WERI-Rb-1 (cell line): Measurements from ENCODE around the gene TM9SF3.

Source experiments
- DNase-seq: peaks from one replicate; pipeline ENCODE4 v3.0.0-alpha.2; 2020
- H3K27ac ChIP-seq: fragments of 250-450 bp; sonication (Bioruptor Pico); 2 replicates; pipeline ENCODE4 v1.5.1; 2020; ENCODE audit warnings: mild to moderate bottlenecking, moderate library complexity
- H3K27me3 ChIP-seq: fragments of 250-450 bp; sonication (Bioruptor Pico); 2 replicates; pipeline ENCODE4 v1.5.1; 2021; ENCODE audit warnings: mild to moderate bottlenecking, low read depth, moderate library complexity; ENCODE audit not compliant: insufficient read depth, severe bottlenecking
- H3K36me3 ChIP-seq: fragments of 250-450 bp; sonication (Bioruptor Pico); 2 replicates; pipeline ENCODE4 v1.5.1; 2020; ENCODE audit warnings: mild to moderate bottlenecking, moderate library complexity
- H3K4me3 ChIP-seq: 2 replicates; pipeline ENCODE4 v1.5.1; 2011; ENCODE audit warnings: low read depth, mild to moderate bottlenecking, control low read depth, low read length
- H3K9me3 ChIP-seq: fragments of 250-450 bp; sonication (Bioruptor Pico); 2 replicates; pipeline ENCODE4 v1.5.1; 2021; ENCODE audit warnings: mild to moderate bottlenecking, moderate library complexity; ENCODE audit not compliant: severe bottlenecking
- TF ChIP-seq, protein P1 (sequence below): IDR thresholded peaks from 2 replicates; pipeline ENCODE4 v1.5.1; 2011; ENCODE audit warnings: low read depth, mild to moderate bottlenecking, control low read depth, inconsistent platforms, low read length

Gene TM9SF3

DNA sequence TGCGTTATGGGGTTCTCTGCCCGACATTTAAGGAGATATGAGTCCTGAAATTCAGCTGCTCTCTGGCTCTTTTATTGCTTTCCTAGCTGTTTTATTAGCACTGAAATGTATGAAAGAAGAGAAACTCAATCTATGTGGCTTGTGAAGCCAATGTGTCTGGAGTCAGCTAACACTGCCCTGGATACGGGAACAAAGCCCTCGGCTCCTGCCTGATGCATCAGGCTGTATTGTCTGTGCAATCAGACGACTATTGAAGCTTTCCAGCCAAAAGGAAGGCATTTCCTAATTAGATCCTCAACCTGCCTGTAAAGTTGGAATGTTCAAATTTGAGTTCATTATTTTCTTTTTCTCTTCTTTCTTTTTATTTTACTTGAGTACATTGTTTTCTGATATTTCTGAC, 22.0 kb upstream of the TM9SF3 start:
- Histone ChIP-seq H3K36me3 (no peaks in the 10 kb centered on the region), H3K27ac (peak overlapping the region; percentile 69)
- TF ChIP-seq, protein P1, sequence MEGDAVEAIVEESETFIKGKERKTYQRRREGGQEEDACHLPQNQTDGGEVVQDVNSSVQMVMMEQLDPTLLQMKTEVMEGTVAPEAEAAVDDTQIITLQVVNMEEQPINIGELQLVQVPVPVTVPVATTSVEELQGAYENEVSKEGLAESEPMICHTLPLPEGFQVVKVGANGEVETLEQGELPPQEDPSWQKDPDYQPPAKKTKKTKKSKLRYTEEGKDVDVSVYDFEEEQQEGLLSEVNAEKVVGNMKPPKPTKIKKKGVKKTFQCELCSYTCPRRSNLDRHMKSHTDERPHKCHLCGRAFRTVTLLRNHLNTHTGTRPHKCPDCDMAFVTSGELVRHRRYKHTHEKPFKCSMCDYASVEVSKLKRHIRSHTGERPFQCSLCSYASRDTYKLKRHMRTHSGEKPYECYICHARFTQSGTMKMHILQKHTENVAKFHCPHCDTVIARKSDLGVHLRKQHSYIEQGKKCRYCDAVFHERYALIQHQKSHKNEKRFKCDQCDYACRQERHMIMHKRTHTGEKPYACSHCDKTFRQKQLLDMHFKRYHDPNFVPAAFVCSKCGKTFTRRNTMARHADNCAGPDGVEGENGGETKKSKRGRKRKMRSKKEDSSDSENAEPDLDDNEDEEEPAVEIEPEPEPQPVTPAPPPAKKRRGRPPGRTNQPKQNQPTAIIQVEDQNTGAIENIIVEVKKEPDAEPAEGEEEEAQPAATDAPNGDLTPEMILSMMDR = no peak

DNA sequence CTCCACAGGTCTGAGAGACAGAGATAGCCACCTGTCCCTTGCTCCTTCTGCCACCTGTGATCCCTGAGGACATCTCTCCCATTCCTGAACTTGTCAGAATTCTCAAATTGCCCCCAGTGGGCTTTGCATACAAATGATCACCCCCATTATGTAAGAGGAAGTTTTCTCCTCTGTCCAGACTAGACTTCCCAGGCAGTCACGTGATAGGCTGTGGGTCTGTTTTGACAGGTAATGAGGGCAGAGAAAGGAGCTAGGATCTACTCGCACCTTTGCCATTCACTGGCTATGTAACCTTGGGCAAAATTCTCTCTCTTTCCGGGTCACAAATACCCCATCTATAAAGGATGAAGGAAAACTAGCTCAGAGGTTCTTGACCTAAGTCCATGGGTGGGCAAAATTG, 21.4 kb upstream of the TM9SF3 start:
- TF ChIP-seq, protein P1 = no peak
- H3K27me3 ChIP-seq = no peaks in the 10 kb centered on the region
- H3K36me3 ChIP-seq = no peaks in the 10 kb centered on the region
- no peak overlapping the region; the same call in 1 of the 2 replicates for H3K27ac ChIP-seq
- H3K9me3 ChIP-seq = no peaks in the 10 kb centered on the region
- no peak for DNase-seq
- H3K4me3 ChIP-seq = no peak overlapping the region

More for the DNA sequence above, 22.0 kb upstream of the TM9SF3 start:
- no peak overlapping the region for H3K4me3 ChIP-seq
- H3K27me3 ChIP-seq = no peaks in the 10 kb centered on the region
- H3K9me3 ChIP-seq = no peaks in the 10 kb centered on the region
- DNase-seq = no peak

DNA sequence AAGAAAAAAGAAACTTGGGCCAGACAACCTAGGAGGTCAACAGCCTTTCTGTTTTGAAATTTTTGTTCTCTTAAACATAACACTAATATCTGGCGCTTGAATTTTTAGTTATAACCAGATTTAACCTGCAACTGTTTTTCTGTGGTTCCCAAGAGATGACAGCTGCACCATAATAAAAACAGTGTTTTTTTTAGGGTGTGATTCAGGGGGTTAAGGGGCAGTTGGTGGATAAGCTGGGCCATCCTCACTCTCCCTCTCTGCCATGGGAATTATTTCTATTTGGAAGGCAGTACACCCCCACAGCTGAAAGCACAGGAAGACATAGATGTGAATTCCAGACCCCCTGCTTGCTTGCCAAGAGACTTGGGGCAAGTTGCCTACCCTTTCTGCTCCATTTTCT, 20.1 kb upstream of the TM9SF3 start:
- TF ChIP-seq, protein P1 = no peak
- H3K27ac ChIP-seq = no peak overlapping the region
- no peak overlapping the region for H3K4me3 ChIP-seq
- H3K27me3 ChIP-seq = no peaks in the 10 kb centered on the region
- DNase-seq = no peak
- no peaks in the 10 kb centered on the region for H3K36me3 ChIP-seq
- H3K9me3 ChIP-seq = no peaks in the 10 kb centered on the region

DNA sequence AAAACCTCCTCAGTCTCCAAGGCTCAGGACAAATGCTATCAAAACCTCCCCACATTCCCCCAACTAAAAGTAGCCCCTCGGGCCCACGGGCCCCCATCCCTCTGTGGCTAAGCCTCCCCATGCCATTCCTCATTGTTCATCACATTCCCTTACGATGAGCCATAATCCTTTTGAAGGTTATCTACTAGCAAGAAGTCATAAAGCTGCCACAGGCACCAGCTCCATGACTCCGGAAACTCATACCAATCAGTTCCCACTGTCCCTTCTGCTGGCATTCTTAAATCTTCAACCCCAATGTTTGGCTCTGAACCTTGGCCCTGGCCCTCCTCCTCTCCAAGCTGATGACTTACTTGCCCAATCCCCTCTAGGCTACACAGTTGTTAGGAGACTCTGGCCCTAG, 19.4 kb upstream of the TM9SF3 start:
- TF ChIP-seq, protein P1 = no peak
- Histone ChIP-seq H3K27me3 (no peaks in the 10 kb centered on the region), H3K4me3 (no peak overlapping the region), H3K36me3 (no peaks in the 10 kb centered on the region), H3K9me3 (no peaks in the 10 kb centered on the region), H3K27ac (no peak overlapping the region)
- no peak for DNase-seq

DNA sequence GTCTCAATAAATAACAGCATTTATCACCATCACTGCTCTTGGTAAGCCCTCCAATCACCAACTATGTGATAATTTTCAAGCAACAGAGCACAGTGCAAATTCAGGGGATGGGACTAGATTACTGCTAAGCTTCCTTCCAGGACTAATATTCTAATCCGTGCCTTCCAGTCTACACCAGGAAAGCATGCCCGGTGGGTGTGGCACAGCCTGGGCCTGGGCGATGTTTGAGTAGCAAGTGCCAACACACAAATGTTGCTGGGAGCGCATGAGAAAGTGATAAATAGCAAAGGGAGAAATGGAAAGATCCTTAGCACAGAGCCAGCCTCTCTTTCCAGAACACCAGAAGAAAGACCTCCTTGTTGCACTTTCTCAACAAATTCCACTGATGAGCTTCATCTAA, 13.5 kb upstream of the TM9SF3 start:
- H3K9me3 ChIP-seq = no peaks in the 10 kb centered on the region
- H3K27ac ChIP-seq = no peak overlapping the region
- no peaks in the 10 kb centered on the region for H3K27me3 ChIP-seq
- no peak for DNase-seq
- no peak overlapping the region for H3K4me3 ChIP-seq
- TF ChIP-seq, protein P1 = no peak
- H3K36me3 ChIP-seq = no peaks in the 10 kb centered on the region

DNA sequence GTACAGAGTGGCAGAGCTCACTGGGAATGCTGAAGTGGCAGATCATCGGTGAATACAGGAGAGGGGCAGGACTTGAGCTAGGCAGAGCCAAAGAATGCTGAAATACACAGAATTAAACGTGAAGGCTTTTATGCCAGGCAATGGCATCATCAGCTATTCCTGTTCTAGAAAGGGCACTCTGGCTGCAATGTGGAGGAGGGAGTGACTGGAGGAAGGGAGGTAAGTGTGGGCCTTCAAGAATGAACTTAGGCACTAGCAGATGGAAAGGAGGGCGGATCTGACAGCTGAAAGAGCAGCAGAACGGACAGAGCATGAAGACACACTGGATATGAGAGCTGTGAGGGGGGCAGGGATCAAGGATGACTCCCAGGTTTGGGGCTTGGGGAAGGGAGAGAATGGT, 12.0 kb upstream of the TM9SF3 start:
- TF ChIP-seq, protein P1 = no peak
- Histone ChIP-seq H3K27ac (no peak overlapping the region), H3K9me3 (no peaks in the 10 kb centered on the region), H3K27me3 (no peaks in the 10 kb centered on the region), H3K36me3 (no peaks in the 10 kb centered on the region), H3K4me3 (no peak overlapping the region)
- no peak for DNase-seq
